COR-L47 (cell line): Measurements from ENCODE around the gene KCNK4.
A peak's percentile ranks its signal among the peaks of the same experiment; 100 is the strongest.

ENCODE experiments used
- DNase-seq: peaks from one replicate; lab custom pipeline; 2025; lab: John Stamatoyannopoulos, UW

KCNK4 gene

GRCh38 chr11:64268893-64269539 lies 22.1 kb upstream of the KCNK4 start:
- no peak for DNase-seq

- DNase-seq = peak; percentile 99
Measured at GRCh38 chr11:64269540-64270220, 21.4 kb upstream of the KCNK4 start.

GRCh38 chr11:64275031-64275800 lies 15.9 kb upstream of the KCNK4 start:
- DNase-seq = no peak

- DNase-seq = no peak
Measured at GRCh38 chr11:64275841-64276240, 15.3 kb upstream of the KCNK4 start.

GRCh38 chr11:64276653-64277431 lies 14.3 kb upstream of the KCNK4 start:
- DNase-seq = no peak

- DNase-seq = no peak
Measured at GRCh38 chr11:64278576-64279190, 12.4 kb upstream of the KCNK4 start.

GRCh38 chr11:64281957-64282770 lies 8.9 kb upstream of the KCNK4 start:
- DNase-seq = no peak

- DNase-seq = no peak
Measured at GRCh38 chr11:64283092-64283491, 8.0 kb upstream of the KCNK4 start.

GRCh38 chr11:64284048-64284961 lies 6.8 kb upstream of the KCNK4 start, which contains the start of gene BAD:
TSS of gene BAD (minus strand) at chr11:64284665. CDS start at chr11:64284368, 297 bp downstream.
- DNase-seq = peak; percentile 90

- DNase-seq = peak; percentile 66
Measured at GRCh38 chr11:64284962-64285884, 5.9 kb upstream of the KCNK4 start, which contains the start of gene GPR137. TSS of gene GPR137 (plus strand) at chr11:64285848. CDS start at chr11:64286525, 677 bp downstream.

- DNase-seq = peak; percentile 70
Measured at GRCh38 chr11:64285885-64286800, 5.0 kb upstream of the KCNK4 start.

GRCh38 chr11:64286801-64287159 lies 4.3 kb upstream of the KCNK4 start:
- DNase-seq = no peak

GRCh38 chr11:64287676-64288352 lies 3.3 kb upstream of the KCNK4 start:
- no peak for DNase-seq

GRCh38 chr11:64288353-64288750 lies 2.8 kb upstream of the KCNK4 start:
- no peak for DNase-seq

GRCh38 chr11:64289002-64289564 lies 2.0 kb upstream of the KCNK4 start:
- DNase-seq = no peak
